HG03575 (cell line): ENCODE measurements around the gene ZFHX3.

Experiments
- ATAC-seq: cut with Tn5 transposase; IDR thresholded peaks from one replicate; pipeline ENCODE4 v1.9.1; 2021; ENCODE audit not compliant: unreplicated experiment, insufficient number of reproducible peaks, low FRiP score; ENCODE audit errors: extremely low read depth

Gene ZFHX3

DNA sequence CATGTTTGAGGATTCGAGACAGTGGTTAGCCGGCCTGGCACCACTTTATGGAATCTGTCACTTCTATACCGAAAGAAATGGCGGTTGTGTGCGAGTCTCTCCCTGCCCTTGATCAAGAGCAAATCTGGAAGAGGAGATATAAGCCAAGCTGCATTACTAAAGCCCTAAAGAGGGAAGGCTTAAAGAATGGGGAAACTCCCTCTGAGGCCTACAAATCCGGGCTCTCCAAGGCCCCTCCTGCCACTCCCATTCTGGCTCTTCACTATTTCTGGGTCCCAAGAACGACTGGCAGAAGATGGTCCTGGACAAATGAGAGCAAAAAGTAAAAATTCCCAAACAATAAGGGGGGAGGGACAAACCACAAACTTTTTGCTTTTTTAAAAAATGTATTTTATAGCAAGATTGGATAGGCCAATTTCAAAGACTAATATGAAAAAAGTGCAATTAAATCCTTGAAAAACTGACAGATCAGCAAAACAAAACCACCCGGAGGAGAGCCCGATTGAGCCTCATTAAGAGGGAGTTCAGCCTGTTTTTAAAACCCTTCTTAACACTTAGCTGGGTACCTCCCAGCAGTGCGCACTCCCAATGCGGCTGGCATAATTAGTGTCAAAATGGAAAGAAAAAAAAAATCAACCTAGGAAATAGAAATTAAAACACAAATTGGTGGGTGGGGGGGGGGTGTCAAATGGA lies 193.5 kb downstream of the ZFHX3 start:
- no peak for ATAC-seq

DNA sequence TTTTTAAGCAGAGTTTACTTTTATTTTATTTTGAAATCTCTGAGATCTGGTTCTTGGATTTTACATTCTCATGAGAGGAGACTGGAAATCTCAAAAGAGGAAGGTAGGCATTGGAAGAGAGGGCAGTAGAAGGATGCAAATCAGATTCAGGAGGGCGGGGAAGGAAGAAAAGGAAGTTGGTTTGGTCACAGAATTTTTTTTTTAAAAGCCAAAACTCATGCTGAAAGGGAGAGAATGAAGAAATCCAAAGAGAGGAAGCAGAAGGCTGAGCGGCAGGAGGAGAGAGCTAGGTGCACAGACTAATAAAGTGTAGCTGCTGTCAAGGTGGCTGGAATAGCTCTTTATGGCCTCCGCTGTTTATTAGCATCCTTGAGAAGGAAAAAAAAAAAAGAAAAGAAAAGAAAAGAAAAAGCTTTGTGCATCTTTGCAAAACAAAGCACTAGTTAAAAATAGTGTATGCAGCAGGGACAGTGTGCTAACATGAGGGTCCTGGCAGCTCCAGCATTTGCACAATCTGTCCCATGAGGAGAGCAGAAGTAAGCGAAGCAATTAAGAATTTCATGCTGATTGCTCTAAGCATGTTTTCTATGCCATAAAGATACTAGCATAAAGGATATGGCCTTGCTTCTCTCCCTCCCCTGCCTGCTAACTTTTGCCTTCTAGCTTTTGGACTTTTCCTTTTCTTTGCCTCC lies 194.2 kb downstream of the ZFHX3 start:
- ATAC-seq: no peak

DNA sequence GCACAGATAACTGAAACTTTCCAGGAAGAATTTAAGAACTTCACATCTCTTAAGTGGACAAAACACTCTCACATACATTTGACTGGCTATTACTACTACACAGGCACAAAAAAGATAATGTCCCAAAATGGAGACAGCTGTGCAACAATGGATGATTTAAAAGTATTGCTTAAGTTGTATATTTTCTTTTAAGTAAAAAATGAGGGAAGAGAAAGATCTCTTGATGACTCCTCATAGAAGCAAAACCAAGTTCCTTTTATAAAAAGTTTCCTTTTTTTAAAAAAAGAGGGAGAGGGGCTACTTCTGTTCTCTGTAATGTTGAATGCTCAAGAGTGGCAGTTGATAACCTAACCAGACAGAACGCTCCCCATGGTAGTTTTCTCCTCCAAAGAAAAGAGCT lies 195.5 kb downstream of the ZFHX3 start:
- no peak for ATAC-seq

DNA sequence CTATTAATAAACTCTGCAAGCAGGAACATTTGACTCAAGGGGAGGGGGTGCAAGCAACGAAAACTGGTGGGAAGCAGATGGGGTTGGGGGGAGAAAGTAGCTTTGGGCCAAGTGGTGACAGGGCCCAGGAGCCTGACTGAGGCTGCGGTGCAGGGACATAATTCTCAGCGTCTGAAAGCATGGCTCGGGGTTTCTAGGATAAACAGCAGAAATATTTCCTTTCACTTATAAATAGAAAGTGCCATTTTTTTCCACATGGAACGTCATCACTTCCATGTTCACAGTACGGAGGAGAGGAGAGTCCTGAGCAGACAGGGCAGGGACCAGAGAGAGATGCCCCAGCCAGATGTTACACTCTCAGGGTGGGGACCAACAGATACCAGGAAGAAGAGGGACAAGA lies 197.1 kb downstream of the ZFHX3 start:
- ATAC-seq: no peak

DNA sequence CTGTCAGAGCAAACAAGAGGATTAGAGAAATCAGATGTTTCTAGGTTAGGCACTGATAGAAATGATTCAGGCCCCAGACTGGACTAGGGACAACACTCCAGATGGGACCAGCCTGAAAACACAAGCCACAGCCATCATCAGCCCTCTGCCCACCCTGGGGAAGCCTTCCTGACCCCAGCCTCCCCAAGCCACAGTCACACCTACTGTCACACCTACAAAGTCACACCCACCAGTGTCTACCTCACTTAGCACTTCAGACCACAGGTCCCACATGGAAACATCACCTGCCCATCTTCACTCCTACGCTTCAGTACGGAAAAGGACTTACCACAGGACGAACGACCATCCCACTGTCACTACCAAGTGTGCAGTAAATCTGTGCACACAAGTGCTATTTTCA lies 197.9 kb downstream of the ZFHX3 start:
- no peak for ATAC-seq

DNA sequence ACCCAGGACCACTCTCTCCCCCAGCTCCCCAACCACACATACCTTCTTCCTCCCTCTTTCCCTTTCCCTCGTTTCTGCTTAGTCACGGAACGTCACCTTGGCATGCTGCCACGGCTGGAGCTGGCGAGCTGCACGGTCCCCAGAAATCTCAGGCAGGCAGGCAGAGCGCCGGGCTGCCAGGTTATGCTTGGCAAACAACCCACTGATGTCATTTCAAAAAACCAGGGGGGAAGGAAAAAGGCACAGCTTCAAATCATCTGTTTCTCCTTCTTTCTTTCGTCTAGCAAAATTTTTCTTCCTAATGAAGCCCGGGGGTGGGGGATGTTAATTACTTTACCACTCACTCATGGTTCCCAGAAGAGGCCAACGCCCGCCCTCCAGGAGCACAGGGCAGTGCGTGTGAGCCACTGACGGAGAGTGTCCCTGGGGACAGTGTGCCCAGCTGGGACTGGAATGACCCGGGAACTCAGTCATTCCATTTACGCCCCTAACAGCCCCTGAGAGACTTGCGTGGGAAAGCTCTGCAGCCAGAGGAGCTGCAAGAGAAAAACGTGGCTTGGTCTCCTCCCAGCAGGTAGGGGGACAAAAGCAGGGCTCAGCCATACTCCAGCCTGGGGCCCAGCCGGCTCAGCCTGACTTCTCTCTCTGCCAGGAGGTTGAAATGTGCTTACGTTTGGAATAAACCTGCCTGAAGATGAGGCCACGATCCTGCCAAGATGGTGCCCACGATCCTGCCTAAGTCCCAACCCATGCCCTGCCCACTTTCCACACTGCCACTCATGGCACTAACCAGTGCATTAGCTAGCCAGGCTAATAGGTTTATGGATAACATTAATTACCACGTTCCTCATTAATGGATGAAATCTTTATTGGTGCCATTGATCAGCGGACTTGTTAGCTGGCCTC lies 198.9 kb downstream of the ZFHX3 start:
- no peak for ATAC-seq

DNA sequence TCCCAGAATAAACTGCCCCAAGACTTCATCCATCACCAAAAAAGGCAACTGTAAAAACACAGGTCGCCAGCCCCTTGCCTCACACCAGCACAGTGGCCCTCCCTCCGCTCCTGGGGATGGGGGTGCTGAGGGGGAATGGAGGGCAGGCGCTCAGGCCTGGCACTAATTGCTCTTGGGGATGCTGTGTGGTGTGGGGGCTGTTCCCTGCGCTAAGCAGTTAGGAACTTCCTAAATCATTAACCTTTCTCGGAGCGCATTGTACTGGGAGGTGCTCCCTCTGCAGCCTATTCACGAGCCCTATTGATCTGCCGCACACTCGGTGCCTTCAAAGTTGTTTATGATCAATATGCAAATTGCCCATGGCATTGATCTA lies 199.9 kb downstream of the ZFHX3 start:
- ATAC-seq: no peak

DNA sequence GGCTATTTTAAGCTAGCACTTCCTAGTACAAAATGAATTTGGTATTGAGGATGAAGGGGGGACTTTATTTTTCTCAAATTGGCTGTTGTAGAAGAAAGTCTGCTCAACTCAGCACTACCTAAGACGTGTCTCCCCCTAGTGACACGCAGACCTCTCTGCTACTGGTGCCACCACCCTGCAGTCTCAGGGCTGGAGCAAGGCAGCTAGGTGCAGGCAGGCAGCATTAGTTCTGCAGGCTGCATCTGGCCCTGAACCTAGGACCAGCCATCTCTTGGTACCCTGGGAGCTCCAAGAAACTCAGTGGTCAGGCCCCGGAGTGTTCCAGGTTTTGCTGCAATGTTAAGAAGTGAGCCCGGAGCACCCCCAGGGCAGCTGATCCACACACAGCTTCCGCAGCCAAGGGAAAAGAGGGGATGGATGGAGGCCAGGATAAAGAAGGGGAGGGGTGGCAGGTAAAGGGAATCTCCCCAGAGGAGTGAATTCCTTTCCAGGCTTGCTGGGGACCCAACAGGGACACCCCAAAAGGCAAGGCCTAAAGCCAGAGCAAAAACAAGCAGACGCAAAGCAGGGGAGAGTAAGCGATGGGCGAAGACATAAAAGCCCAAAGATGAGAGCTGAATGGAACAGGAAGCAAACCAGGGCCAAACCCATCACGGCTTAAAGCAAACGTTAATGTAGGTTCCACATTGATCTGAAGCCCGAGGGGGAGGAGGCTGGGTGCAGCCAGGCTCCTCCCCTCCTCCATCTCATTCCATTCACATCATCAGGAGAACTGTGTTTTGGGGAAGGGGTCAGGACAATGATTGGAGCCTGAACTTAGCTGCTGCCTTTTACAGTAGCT lies 200.5 kb downstream of the ZFHX3 start:
- no peak for ATAC-seq

DNA sequence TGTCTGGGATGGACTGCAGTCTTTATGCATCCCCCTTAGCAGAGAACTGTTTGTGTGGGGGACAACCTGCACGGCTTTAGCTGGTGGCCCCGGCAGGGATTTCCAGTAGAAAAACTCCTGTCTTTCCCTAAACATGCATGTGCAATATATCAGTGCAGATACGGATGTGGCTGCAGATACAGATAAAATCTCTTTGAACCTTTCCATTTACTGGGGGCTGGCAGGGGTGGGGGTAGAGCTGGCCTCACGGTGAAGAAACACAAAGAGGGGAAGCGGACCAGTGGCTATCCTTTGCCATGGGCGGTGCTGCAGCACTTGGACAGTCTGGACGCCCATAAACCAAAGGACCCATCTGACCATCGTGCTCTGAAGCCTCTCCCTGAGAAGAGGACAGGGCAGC lies 201.3 kb downstream of the ZFHX3 start:
- no peak for ATAC-seq

DNA sequence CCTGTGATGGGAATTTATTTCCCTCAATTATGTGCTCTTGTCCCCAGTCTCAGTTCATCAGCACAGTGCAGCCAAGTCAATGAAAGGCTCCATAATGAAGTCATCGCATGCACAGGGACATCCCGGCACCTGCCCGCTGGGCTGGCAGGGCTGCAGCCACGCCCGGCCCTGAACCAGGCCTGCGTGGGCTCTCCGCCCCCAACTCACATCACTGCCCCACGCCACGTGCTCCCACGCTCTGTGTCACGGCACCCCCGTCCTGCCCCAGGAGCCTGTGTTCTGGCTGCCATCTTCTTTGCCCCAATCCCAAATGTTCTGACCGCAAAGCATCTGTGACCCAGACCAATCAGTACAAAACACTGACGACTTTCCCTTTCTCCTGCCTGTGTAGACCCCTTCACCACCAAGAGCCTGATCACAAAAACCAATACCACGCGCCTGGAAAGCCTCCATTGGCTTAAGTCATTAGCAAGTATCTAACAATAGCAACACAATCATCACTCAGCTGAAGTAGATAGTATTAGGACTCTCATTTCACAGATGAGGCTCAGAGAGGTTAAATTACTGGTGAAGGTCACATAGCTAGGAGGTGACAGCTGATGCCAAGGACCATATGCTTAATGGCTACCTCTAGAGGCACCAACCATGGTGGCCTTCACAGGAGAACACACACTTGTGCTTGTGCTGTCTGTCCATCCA lies 202.5 kb downstream of the ZFHX3 start:
- no peak for ATAC-seq

DNA sequence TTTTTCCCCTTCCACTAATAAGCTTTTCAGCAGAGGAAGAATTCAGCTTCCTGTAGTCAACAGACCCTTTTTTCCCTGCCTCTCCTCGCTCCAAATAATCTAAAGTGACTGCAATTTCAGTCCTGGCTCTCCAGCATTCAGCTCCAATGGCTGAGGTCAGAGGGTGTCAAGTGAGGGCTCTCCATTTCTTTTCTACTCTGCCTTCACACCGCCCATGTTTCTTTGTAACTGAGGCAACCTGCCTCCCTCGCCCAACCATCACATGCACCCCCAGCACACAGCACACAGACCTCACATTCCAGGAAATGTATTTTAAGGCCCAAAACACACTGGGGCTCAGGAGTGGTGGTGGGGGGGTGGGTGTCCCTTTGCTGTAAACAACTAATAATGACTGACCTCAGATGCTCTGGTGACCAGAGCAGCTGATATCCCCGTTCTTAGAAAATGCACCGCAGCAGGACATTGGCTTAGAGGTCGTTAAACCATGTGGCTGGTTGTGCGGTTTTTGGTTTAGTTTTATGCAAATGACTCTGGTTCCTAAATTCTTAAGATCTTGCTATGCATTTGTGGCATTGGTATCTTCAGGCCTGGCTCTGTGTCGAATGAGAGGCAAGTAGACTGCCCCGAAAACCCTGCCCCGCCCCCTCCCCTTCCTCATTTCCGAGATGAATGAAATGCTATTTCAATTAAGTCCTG lies 203.6 kb downstream of the ZFHX3 start:
- no peak for ATAC-seq

DNA sequence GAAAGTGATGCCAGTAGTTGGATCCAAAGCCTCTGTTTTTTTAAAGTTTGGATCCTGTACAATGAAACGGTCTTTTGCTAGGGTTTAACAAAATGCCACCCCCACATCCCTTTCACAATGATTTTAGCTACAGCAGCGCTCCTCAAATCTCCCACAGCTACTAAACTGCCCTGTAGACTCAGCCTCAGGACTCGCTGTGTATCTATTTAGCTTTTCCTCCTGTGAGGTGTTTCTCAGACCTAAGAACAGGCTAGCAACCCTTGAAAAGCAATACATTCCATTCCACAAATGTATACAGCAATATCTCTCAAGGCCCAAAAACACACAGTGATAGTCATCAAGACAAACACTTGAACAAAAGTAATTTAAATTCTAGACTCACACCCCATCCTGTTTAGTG lies 206.4 kb downstream of the ZFHX3 start:
- ATAC-seq: no peak

DNA sequence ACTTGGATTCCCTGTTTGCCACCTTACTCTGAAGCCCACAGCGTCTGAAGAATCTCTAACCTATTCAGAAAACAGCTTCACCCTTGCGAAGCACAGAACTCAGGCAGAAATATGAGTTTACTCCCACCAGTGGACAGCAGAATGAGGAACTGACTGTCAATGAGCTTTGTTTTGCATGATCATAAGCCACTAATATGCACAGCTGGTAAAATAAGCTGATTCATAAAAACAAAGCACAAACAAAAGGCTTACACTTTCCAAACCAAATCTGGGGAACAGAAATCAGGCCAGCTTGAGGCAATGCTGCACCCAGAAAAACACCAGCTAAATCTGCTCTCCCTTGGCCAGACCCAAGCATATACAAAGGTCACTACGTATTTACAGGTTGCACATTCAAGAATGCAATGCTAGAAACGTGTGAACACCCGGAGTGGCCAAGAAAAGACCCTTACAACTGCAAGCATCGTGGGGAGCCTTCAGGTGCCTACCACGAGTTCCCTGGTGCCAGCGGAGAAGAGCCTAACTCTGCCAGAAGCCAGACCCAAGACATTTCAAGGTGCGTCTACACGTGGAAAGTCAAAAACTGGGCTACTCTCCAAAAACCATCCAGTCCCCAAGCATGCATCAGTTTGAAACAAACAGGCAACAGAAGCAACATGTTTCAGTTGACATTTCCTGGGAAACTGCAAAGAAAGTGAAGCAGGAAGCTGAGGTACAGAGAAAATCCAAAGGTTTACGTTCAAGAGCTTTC lies 207.1 kb downstream of the ZFHX3 start:
- ATAC-seq: no peak

DNA sequence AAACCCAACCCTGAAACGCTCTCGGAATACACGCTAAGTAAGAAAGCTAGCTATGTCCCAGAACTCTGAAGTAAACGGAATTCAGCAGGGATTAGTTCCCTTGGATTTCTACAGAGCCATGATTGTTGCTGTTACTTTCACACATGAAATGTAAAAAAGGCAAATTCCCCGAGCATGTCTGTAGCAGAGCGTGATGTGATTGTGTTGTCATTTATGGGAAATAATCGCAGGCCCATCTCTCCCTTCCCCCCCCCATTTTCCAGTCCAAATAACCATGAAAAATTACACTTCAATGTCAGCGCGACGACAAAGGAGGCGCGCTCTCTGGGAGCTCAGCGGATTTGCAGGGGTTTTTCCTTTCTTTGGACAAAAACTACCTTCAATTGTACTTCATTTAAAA lies 209.0 kb downstream of the ZFHX3 start:
- ATAC-seq: no peak

DNA sequence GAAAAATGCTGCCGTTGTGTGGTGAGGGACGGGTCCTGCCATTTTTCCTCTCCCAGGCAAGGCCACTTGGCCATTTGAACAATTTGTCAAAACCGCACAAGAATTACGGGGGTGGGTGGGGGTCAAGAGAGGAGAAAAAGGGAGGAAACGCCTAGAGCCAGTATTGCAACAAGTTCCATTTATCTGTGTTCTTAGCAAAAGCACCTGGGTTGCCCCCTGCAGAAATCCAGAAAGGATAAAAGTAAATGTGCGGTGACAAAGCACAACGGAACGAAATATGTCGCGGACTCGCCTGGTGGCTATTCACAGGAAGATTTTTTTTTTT lies 209.4 kb downstream of the ZFHX3 start:
- no peak for ATAC-seq

DNA sequence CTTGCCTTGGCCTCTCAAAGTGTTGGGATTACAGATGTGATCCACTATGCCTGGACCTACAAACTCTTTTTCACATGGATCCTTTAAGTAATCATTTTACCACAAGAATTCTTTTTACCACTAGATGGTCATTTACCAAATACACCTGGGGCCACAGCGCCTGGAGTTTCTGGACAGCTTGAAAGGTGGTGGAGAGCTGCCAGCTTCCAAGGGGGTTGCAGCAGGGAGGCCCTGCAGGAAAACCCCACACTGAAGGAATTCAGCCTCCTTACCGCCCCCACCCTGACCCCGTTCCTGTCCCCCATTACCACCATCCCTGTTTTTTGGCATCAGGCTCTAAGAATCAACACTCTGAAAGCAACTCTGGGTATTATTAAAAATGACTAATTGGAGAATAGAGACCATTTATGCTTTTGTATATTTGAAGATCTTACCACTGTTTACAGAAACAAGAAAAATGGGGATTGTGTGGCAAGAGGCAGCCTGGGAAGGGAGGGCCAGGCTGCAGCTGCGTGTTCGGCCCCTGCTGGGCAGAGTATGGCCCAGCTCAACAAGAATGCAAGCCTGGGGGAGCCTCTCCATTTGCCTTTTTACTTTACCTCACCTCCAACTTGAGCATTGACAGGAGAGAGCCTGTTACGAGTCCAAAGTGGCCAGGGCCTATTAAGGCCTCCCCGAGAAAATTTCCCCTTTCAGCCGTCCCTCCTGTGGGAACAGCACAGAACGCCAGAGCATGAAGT lies 209.9 kb downstream of the ZFHX3 start:
- ATAC-seq: no peak

DNA sequence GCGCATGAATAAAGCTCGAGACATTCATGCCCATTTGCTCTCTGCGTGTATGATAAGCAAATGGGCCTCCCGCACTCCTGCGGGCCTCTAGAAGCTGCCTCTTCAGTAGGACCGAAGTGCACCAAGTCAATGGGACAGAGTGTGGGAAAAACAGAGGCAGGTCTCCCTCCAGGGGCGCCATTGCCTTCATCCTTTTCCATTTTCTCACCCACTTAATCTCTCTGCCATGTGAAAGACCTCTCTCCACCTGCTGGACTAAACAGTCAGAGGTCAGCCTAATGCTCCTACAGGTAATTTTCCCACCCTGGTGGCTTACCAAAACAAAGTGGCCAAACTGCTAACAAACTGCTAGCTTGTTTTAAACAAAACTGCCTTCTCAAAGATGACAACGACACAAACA lies 210.9 kb downstream of the ZFHX3 start:
- ATAC-seq: no peak
